Measurements from ENCODE around the gene ASB13.

Gene ASB13

DNA sequence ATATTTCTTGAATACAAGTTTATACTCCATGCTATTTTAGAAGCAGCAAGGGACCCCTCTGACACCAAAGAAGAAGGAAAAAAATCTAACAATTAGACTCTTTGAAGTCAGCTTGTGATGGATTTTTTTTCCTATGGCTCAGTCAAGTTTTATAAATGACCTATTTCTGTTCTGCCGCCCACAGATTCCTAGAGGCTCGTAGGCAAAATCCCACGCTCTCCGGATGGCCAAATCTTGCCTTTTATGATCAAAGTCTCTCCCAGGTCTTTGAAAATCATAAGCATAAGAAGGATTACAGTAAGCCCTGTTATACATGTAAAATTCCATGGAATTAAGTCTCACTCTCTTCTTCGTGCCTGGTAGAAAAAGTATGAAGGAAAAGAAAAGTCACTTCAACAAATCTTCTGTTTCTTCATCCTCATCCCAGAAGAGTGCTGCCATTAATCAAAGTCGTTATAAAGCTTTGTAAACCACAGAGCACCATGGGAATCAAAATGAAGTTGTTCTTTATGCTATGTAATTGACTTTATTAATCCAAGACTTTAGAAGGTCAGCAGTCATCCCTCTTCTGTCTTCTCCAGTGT, 33.1 kb downstream of the ASB13 start:
- no peaks in the 10 kb centered on the region for H3K27me3 ChIP-seq (ENCODE audit: control insufficient read depth, insufficient read depth, low read length)
- no peak overlapping the region for H3K27ac ChIP-seq (ENCODE audit: low read length)
- H3K4me1 ChIP-seq (ENCODE audit: control insufficient read depth, insufficient read depth, low read length) = no peaks in the 10 kb centered on the region
- no peak for DNase-seq (ENCODE audit: low read depth, low spot score)
- H3K36me3 ChIP-seq (ENCODE audit: control insufficient read depth, insufficient read depth, low read length) = no peaks in the 10 kb centered on the region
- no CpG with 5 or more reads among the region's 6 CpGs for WGBS (ENCODE audit: insufficient coverage, insufficient read length)
- H3K4me3 ChIP-seq (ENCODE audit: low read length) = no peak overlapping the region
- no peaks in the 10 kb centered on the region for H3K9me3 ChIP-seq (ENCODE audit: control insufficient read depth, insufficient read depth, low read length)

DNA sequence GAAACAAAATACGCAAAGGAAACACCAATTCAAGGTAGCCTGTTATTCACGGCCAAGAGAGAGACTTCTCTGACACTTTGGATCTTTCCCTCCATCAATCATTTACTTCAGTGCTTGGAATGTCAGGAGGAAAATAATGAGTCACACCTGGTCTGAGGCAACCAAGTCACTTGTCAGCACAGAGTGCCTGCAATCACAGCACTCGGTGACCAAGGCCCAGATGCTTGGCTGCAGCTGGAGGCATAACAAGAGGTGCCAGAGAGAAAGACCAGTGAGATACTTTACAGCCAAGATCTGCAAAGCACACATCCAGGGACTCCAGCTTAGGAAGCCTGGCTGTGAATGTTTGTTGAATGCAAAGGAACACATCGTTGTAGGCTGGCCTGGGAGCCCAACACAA, 33.9 kb downstream of the ASB13 start:
- Histone ChIP-seq H3K27ac (ENCODE audit: low read length) (no peak overlapping the region), H3K4me1 (ENCODE audit: control insufficient read depth, insufficient read depth, low read length) (no peaks in the 10 kb centered on the region), H3K4me3 (ENCODE audit: low read length) (no peak overlapping the region), H3K9me3 (ENCODE audit: control insufficient read depth, insufficient read depth, low read length) (no peaks in the 10 kb centered on the region), H3K36me3 (ENCODE audit: control insufficient read depth, insufficient read depth, low read length) (no peaks in the 10 kb centered on the region), H3K27me3 (ENCODE audit: control insufficient read depth, insufficient read depth, low read length) (no peaks in the 10 kb centered on the region)
- DNase-seq (ENCODE audit: low read depth, low spot score) = no peak
- no CpG with 5 or more reads among the region's 4 CpGs for WGBS (ENCODE audit: insufficient coverage, insufficient read length)

DNA sequence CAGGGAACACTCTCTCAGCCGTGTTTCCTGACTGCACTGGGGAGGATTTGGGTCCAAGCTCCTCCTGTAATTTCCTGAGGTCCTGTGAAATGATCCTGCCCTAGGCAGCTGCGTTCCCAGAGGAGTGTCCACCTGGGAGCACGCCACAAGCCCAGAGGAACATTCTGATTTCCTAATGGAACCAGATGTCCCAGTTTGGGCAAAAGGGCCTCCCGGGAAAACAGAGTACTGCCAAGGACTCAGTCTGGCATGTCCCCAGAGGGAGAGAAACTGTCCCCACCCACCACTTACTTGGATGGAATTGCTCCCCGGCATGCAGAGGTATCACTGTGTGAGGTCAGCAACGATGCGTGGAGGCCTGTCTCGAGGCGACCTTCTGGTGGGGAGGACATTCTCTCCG, 34.5 kb downstream of the ASB13 start:
- no CpG with 5 or more reads among the region's 10 CpGs for WGBS (ENCODE audit: insufficient coverage, insufficient read length)
- Histone ChIP-seq H3K4me3 (ENCODE audit: low read length) (no peak overlapping the region), H3K4me1 (ENCODE audit: control insufficient read depth, insufficient read depth, low read length) (no peaks in the 10 kb centered on the region), H3K27ac (ENCODE audit: low read length) (no peak overlapping the region), H3K27me3 (ENCODE audit: control insufficient read depth, insufficient read depth, low read length) (no peaks in the 10 kb centered on the region), H3K9me3 (ENCODE audit: control insufficient read depth, insufficient read depth, low read length) (no peaks in the 10 kb centered on the region), H3K36me3 (ENCODE audit: control insufficient read depth, insufficient read depth, low read length) (no peaks in the 10 kb centered on the region)
- DNase-seq (ENCODE audit: low read depth, low spot score) = no peak

DNA sequence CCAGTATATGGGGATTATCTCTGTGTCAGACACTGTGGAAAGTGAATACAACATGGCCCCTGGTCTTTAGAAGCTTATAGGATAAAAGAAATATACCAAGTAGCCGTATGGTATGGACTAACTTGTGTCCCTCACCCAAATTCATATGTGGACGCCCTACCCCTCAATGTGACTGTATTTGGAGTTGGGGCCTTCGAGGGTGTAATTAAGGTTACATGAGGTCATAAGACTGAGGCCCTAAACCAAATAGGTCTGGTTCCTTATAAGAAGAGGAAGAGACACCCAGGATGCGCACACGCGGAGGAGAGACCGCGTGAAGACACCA, 36.3 kb downstream of the ASB13 start:
- WGBS (ENCODE audit: insufficient coverage, insufficient read length) = no CpG with 5 or more reads among the region's 8 CpGs
- H3K36me3 ChIP-seq (ENCODE audit: control insufficient read depth, insufficient read depth, low read length) = no peaks in the 10 kb centered on the region
- no peak overlapping the region for H3K4me3 ChIP-seq (ENCODE audit: low read length)
- H3K4me1 ChIP-seq (ENCODE audit: control insufficient read depth, insufficient read depth, low read length) = no peaks in the 10 kb centered on the region
- no peaks in the 10 kb centered on the region for H3K9me3 ChIP-seq (ENCODE audit: control insufficient read depth, insufficient read depth, low read length)
- H3K27me3 ChIP-seq (ENCODE audit: control insufficient read depth, insufficient read depth, low read length) = no peaks in the 10 kb centered on the region
- no peak overlapping the region for H3K27ac ChIP-seq (ENCODE audit: low read length)
- no peak for DNase-seq (ENCODE audit: low read depth, low spot score)

DNA sequence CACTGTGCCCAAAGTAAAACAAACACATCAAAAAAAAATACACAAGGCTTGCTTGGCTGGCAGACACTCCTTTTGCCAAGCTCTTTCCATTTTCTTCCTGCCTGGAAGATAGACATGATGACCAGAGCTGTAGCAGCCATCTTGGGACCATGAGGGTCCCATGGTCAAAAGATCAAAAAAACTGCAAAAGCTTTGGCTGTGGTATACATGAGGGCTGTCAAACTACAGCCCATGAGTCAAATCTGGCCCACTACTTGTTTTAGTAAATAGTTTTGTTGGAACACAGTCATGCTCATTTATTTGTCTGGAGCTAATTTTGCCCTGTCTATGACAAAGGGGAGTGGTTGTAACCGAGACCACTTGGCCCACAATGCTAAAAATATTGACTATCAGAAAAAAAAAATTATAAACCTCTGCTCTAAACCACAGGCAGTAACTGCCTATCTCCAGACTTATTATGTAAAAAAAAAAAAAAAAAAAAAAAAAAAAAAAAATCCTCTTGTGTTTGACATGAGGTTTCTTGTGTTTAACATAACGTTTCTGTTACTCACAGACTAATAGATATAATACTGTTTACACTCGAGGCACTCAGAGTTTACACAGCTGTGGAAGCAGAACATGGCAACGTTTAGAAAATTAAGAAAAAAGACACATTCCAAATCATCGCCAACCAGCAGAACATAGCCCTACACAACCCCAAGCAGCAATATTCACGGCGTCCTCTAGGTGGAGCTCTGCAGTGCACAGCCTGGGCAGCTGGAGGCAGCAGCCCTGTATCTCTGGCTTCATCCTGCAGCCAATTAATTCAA, 36.9 kb downstream of the ASB13 start:
- Histone ChIP-seq H3K36me3 (ENCODE audit: control insufficient read depth, insufficient read depth, low read length) (no peaks in the 10 kb centered on the region), H3K9me3 (ENCODE audit: control insufficient read depth, insufficient read depth, low read length) (no peaks in the 10 kb centered on the region), H3K4me3 (ENCODE audit: low read length) (no peak overlapping the region), H3K27me3 (ENCODE audit: control insufficient read depth, insufficient read depth, low read length) (no peaks in the 10 kb centered on the region), H3K4me1 (ENCODE audit: control insufficient read depth, insufficient read depth, low read length) (no peaks in the 10 kb centered on the region), H3K27ac (ENCODE audit: low read length) (no peak overlapping the region)
- peak; percentile 79 for DNase-seq (ENCODE audit: low read depth, low spot score)
- no CpG with 5 or more reads among the region's 7 CpGs for WGBS (ENCODE audit: insufficient coverage, insufficient read length)

DNA sequence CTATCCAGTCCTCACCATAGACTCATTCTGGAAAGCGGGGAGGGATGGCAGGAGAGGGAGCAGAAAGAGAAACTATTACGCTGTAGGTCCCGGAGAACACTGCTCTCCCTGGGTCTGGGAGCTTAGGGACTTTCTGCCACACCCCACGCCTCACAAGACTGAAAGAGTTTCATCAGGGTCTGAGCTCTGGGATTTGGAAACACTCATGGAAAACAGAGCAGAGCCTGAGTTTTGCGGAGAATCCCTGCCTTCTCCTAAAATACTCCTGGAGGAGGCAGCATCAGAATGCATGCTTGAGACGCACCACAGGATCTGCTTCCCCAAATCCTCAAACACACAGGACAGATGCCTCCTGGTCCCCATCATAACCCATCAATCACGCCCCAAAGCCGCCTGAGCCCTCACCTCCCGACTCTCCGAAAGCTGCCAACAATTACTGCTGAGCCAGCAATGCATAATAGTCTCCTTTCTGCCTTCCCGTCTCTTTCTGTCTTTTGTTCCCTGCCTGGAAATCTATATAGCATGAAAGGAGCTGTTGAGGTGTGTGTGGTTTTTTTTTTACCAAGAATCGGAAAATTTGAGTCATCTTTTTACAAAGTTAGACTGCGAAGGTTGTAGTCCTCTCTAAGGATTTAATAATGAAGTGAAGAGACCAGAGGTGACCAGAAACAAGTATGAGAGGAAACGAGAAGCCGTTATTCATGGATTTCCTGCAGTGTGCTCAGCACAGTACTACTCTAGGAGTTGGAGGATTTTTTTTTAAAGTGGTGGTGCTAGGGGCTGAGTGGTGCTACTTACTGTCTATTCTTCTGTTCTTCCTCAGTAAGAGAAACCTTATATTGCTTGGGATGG, 37.7 kb downstream of the ASB13 start:
- WGBS (ENCODE audit: insufficient coverage, insufficient read length) = no CpG with 5 or more reads among the region's 15 CpGs
- Histone ChIP-seq H3K4me1 (ENCODE audit: control insufficient read depth, insufficient read depth, low read length) (no peaks in the 10 kb centered on the region), H3K4me3 (ENCODE audit: low read length) (no peak overlapping the region), H3K36me3 (ENCODE audit: control insufficient read depth, insufficient read depth, low read length) (no peaks in the 10 kb centered on the region), H3K9me3 (ENCODE audit: control insufficient read depth, insufficient read depth, low read length) (no peaks in the 10 kb centered on the region), H3K27me3 (ENCODE audit: control insufficient read depth, insufficient read depth, low read length) (no peaks in the 10 kb centered on the region), H3K27ac (ENCODE audit: low read length) (no peak overlapping the region)
- DNase-seq (ENCODE audit: low read depth, low spot score) = no peak

DNA sequence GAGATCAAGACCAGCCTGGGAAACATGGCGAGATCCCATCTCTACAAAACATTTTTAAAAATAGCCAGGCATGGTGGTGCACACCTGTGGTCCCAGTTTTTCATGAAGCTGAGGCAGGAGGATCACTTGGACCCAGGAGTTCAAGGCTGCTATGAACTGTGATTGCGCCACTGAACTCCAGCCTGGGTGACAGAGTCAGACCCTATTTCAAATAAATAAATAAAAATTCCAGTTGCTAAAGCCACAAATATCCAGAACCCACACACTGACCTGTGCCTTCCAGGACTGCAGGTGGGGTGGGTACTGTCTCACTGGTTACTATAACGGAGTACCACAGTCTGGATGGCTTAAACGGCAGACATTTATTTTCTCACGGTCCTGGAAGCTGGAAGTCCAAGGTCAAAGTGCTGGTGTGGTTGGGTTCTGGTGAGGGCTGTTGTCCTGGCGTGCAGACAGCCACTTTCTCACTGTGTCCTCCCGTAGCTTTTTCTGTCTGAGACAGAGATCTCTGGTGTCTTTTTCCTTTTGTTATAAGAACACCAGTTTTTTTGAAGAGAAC, 38.8 kb downstream of the ASB13 start:
- no peaks in the 10 kb centered on the region for H3K4me1 ChIP-seq (ENCODE audit: control insufficient read depth, insufficient read depth, low read length)
- H3K9me3 ChIP-seq (ENCODE audit: control insufficient read depth, insufficient read depth, low read length) = no peaks in the 10 kb centered on the region
- H3K27ac ChIP-seq (ENCODE audit: low read length) = no peak overlapping the region
- H3K36me3 ChIP-seq (ENCODE audit: control insufficient read depth, insufficient read depth, low read length) = no peaks in the 10 kb centered on the region
- no CpG with 5 or more reads among the region's 7 CpGs for WGBS (ENCODE audit: insufficient coverage, insufficient read length)
- no peak overlapping the region for H3K4me3 ChIP-seq (ENCODE audit: low read length)
- DNase-seq (ENCODE audit: low read depth, low spot score) = no peak
- H3K27me3 ChIP-seq (ENCODE audit: control insufficient read depth, insufficient read depth, low read length) = no peaks in the 10 kb centered on the region

DNA sequence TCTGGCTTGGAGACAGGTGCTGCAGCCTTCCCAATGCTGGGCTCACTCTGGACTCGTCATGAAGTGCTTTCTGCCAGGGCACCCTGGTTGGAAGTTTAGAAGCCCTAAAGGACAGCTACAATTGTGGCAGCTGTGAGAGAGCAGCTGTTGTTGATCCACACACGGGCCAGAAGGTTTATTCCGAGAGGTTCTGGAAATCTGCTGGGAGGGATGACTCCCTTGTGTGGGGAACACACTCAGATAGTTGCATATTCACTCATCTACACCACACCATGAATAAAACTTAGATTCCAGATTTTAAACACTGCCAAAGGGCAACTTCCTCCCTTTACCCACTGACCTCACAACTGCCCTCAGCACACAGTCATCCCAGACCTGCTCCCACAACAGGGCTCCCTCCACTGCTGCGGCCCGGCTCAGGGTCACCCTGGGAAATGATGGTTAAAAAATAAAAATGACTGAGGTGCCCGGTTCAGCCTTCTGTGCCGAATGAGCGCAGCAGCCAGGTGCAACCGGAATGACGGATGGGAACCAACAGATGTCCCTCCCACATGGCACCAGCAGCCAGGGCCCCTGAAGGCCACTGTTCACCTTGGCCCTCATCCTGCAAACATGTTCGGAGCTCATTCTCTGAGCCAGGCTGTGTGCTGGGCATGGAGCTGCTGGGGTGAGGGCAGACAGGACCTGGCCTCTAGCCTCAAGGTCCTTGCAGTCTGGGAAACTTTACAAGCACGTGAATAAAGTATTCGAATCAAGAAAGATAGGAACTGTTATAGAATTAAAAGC, 40.2 kb downstream of the ASB13 start:
- no peak overlapping the region for H3K4me3 ChIP-seq (ENCODE audit: low read length)
- no peaks in the 10 kb centered on the region for H3K27me3 ChIP-seq (ENCODE audit: control insufficient read depth, insufficient read depth, low read length)
- WGBS (ENCODE audit: insufficient coverage, insufficient read length) = no CpG with 5 or more reads among the region's 13 CpGs
- no peaks in the 10 kb centered on the region for H3K9me3 ChIP-seq (ENCODE audit: control insufficient read depth, insufficient read depth, low read length)
- DNase-seq (ENCODE audit: low read depth, low spot score) = no peak
- no peaks in the 10 kb centered on the region for H3K4me1 ChIP-seq (ENCODE audit: control insufficient read depth, insufficient read depth, low read length)
- no peak overlapping the region for H3K27ac ChIP-seq (ENCODE audit: low read length)
- no peaks in the 10 kb centered on the region for H3K36me3 ChIP-seq (ENCODE audit: control insufficient read depth, insufficient read depth, low read length)

DNA sequence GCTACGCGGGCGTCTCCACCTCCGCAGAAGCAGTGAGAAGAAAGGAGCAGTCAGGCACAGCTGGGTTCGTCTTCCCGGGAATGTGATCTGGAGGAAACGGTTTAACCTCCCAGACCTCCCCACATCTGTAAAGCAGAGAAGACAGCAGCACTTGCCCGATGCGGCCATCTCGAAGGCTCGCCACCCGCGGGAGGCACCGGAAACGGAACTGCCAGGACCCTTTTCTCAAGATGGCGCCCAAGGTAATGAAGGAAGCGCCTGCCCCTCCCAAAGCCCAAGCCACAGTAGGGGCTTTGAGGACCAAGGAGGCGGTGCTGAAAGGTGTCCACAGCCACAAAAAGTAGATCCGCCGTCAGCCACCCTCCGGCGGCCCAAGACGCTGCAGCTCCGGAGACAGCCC, 41.7 kb downstream of the ASB13 start:
- Histone ChIP-seq H3K36me3 (ENCODE audit: control insufficient read depth, insufficient read depth, low read length) (no peaks in the 10 kb centered on the region), H3K4me1 (ENCODE audit: control insufficient read depth, insufficient read depth, low read length) (no peaks in the 10 kb centered on the region), H3K27me3 (ENCODE audit: control insufficient read depth, insufficient read depth, low read length) (no peaks in the 10 kb centered on the region), H3K4me3 (ENCODE audit: low read length) (no peak overlapping the region), H3K27ac (ENCODE audit: low read length) (no peak overlapping the region), H3K9me3 (ENCODE audit: control insufficient read depth, insufficient read depth, low read length) (no peaks in the 10 kb centered on the region)
- no peak for DNase-seq (ENCODE audit: low read depth, low spot score)
- no CpG with 5 or more reads among the region's 24 CpGs for WGBS (ENCODE audit: insufficient coverage, insufficient read length)

Data from iPS DF 6.9 (cell line).